Panc1 (cell line): ENCODE results near the gene TARP.

ENCODE experiments used
- ATAC-seq: fragments of 200-7000 bp; cut with Tn5 transposase; 2 replicates; pipeline ENCODE4 v1.9.1; 2020; ENCODE audit warnings: mild to moderate bottlenecking, moderate library complexity
- BruUV-seq: library from RNA; stranded (reverse); fragments of 400-500 nt; replicated peaks from 2 replicates; lab custom pipeline; 2021; lab: Mats Ljungman, UMichigan
- CTCF ChIA-PET: fragments of 300-600 bp; sonication (Branson Sonifier 250); formaldehyde crosslinking; loops from one replicate; lab custom pipeline; 2022; ENCODE audit warnings: antibody characterized with exemption; lab: Charles Lee
- POLR2A ChIA-PET: fragments of 300-600 bp; sonication (Branson Sonifier 250); formaldehyde crosslinking; loops from one replicate; lab custom pipeline; 2022; ENCODE audit warnings: antibody characterized with exemption; lab: Charles Lee
- DNase-seq: peaks from one replicate; pipeline ENCODE4 v3.0.0-alpha.2; 2010; ENCODE audit warnings: low read depth, low spot score
- H3K27ac ChIP-seq: 2 replicates; pipeline ENCODE4 v1.5.1; 2011; ENCODE audit warnings: mild to moderate bottlenecking, low read length, inconsistent platforms
- H3K27me3 ChIP-seq: fragments of 200-500 bp; sonication (Bioruptor generic); 2 replicates; pipeline ENCODE4 v1.6.0; 2014; ENCODE audit warnings: low read length, inconsistent platforms; ENCODE audit not compliant: control insufficient read depth, insufficient read depth
- H3K36me3 ChIP-seq: fragments of 200-500 bp; sonication (Bioruptor generic); 2 replicates; pipeline ENCODE4 v1.5.1; 2014; ENCODE audit warnings: inconsistent platforms, mild to moderate bottlenecking, low read length, moderate library complexity; ENCODE audit not compliant: control insufficient read depth, insufficient read depth
- H3K4me1 ChIP-seq: 2 replicates; pipeline ENCODE4 v1.5.1; 2011; ENCODE audit warnings: inconsistent platforms, mild to moderate bottlenecking, low read length, moderate library complexity; ENCODE audit not compliant: control insufficient read depth, insufficient read depth
- H3K4me3 ChIP-seq, 2 experiments: 2 replicates each; pipeline ENCODE4 v1.5.1; 2011 to 2012; ENCODE audit warnings: low read depth in 2 of 2, low read length in 2 of 2, mild to moderate bottlenecking in 2 of 2, inconsistent platforms in 1 of 2, moderate library complexity in 1 of 2
- H3K9me3 ChIP-seq: fragments of 200-500 bp; sonication (Bioruptor generic); 2 replicates; pipeline ENCODE4 v1.5.1; 2014; ENCODE audit warnings: low read depth, mild to moderate bottlenecking, inconsistent platforms, low read length, moderate library complexity; ENCODE audit not compliant: control insufficient read depth, insufficient read depth
- CTCF ChIP-seq: fragments of 450-650 bp; IDR thresholded peaks from 2 replicates; pipeline ENCODE4 v1.5.1; 2017; ENCODE audit warnings: mild to moderate bottlenecking
- POLR2AphosphoS5 ChIP-seq: IDR thresholded peaks from 2 replicates; pipeline ENCODE4 v1.6.1; 2012; ENCODE audit warnings: mild to moderate bottlenecking, low read depth, low read length, moderate library complexity
- REST ChIP-seq, 2 experiments: IDR thresholded peaks; 2 replicates each; pipeline ENCODE4 v1.6.1; 2011 to 2012; ENCODE audit warnings: low read depth in 2 of 2, control low read depth in 1 of 2, low read length in 1 of 2, mild to moderate bottlenecking in 1 of 2, moderate library complexity in 1 of 2; ENCODE audit not compliant: insufficient read depth in 1 of 2
- SIN3A ChIP-seq: IDR thresholded peaks from 2 replicates; pipeline ENCODE4 v1.6.1; 2012; ENCODE audit warnings: low read depth, mild to moderate bottlenecking, low read length, moderate library complexity, borderline replicate concordance; ENCODE audit not compliant: insufficient read depth
- TCF7L2 ChIP-seq: IDR thresholded peaks from 2 replicates; pipeline ENCODE4 v1.6.1; 2011; ENCODE audit warnings: mild to moderate bottlenecking, low read depth, low read length, inconsistent platforms
- in situ Hi-C: cut with HindIII; loops from 2 replicates; pipeline ENCODE4 v1.10.0; 2016; ENCODE audit warnings: low sequenced_read_pairs, low pct_unique_long_range_greater_than_20kb
- intact Hi-C: fragments of 100-400 bp; cut with micrococcal nuclease; formaldehyde crosslinking; loops from one replicate; pipeline ENCODE4 v1.10.0; 2022; ENCODE audit not compliant: unreplicated experiment

The TARP gene

GRCh38 chr7:38222481-38223096 lies 50.8 kb downstream of the TARP start:
- no peaks in the 10 kb centered on the region for H3K4me1 ChIP-seq
- POLR2A ChIA-PET: no interaction called here
- H3K27ac ChIP-seq: no peak overlapping the region
- intact Hi-C loops: loop anchor here (1.0 to 5.0 kb wide), 3 partner anchors 115 to 320 kb away; partner anchors contain the start of gene SFRP4
- peak; percentile 85; the same call in 1 of the 2 replicates for TF ChIP-seq CTCF
- no peak for TF ChIP-seq POLR2AphosphoS5
- H3K36me3 ChIP-seq: peaks cover 7% of the 10 kb centered on the region
- no peaks in the 10 kb centered on the region for H3K9me3 ChIP-seq
- BruUV-seq: no TSS peak
- H3K4me3 ChIP-seq: no peak overlapping the region
- DNase-seq (peak; percentile 54), ATAC-seq (peak; percentile 80)
- in situ Hi-C loops: no loop called here
- CTCF ChIA-PET: interaction anchor here (0.6 to 1.3 kb wide), 2 partner anchors 281 to 305 kb away, joined by 3 read pairs; no protein-coding TSS in a partner anchor
- no peaks in the 10 kb centered on the region for H3K27me3 ChIP-seq

GRCh38 chr7:38220452-38220851 lies 53.0 kb downstream of the TARP start:
- intact Hi-C loops: loop anchor here (5.0 kb wide), 2 partner anchors 303 to 318 kb away; partner anchors contain the start of gene SFRP4
- Histone ChIP-seq H3K4me1 (no peaks in the 10 kb centered on the region), H3K36me3 (peaks cover 7% of the 10 kb centered on the region), H3K27ac (no peak overlapping the region), H3K27me3 (no peaks in the 10 kb centered on the region), H3K9me3 (no peaks in the 10 kb centered on the region), H3K4me3 (no peak overlapping the region)
- in situ Hi-C loops: no loop called here
- no peak for ATAC-seq
- ChIA-PET POLR2A (no interaction called here), CTCF (interaction anchor here (1.5 kb wide), 1 partner anchor 115 kb away, joined by 4 read pairs; no protein-coding TSS in a partner anchor)
- BruUV-seq: no TSS peak
- no peak for TF ChIP-seq POLR2AphosphoS5
- no peak for TF ChIP-seq SIN3A
- no peak for TF ChIP-seq REST (IDR thresholded peaks at IDR 0.05; ENCODE audit: insufficient read depth in 1 of 2, low read depth in 2 of 2, low read length in 1 of 2)
- no peak for TF ChIP-seq TCF7L2
- no peak for TF ChIP-seq CTCF
- DNase-seq: no peak
